Karpas-422 (cell line): Measurements from ENCODE around the gene AK9. TPM values are rescaled to one million over a fixed set of nuclear protein-coding genes. Genes with fewer than 3 reads are reported as not detected.
A peak's percentile ranks its signal among the peaks of the same experiment; 100 is the strongest.

ENCODE experiments used
- DNase-seq: peaks from one replicate; pipeline ENCODE4 v3.0.0-alpha.2; 2015
- H2AFZ ChIP-seq: fragments of 200-600 bp; sonication (generic); 2 replicates; pipeline ENCODE4 v1.6.1; 2014; ENCODE audit warnings: antibody characterized with exemption, low read length, mixed read lengths
- H3K27ac ChIP-seq: fragments of 200-600 bp; sonication (generic); 2 replicates; pipeline ENCODE4 v1.5.1; 2014; ENCODE audit warnings: mild to moderate bottlenecking, low read length, moderate library complexity
- H3K27me3 ChIP-seq: fragments of 200-600 bp; sonication (generic); 2 replicates; pipeline ENCODE4 v1.6.1; 2014; ENCODE audit warnings: low read length, mixed read lengths
- H3K36me3 ChIP-seq: fragments of 200-600 bp; sonication (generic); 2 replicates; pipeline ENCODE4 v1.6.1; 2014; ENCODE audit warnings: low read length, mixed read lengths; ENCODE audit not compliant: insufficient read depth
- H3K4me1 ChIP-seq: fragments of 200-600 bp; sonication (generic); 2 replicates; pipeline ENCODE4 v1.6.1; 2014; ENCODE audit warnings: mild to moderate bottlenecking, low read length, mixed read lengths
- H3K4me2 ChIP-seq: fragments of 200-600 bp; sonication (generic); 2 replicates; pipeline ENCODE4 v1.6.1; 2014; ENCODE audit warnings: low read length, low read depth, mild to moderate bottlenecking; ENCODE audit not compliant: poor library complexity, severe bottlenecking
- H3K4me3 ChIP-seq: fragments of 200-600 bp; sonication (generic); 2 replicates; pipeline ENCODE4 v1.5.1; 2014; ENCODE audit warnings: mild to moderate bottlenecking, antibody characterized with exemption, low read length, mixed read lengths
- H3K79me2 ChIP-seq: fragments of 200-600 bp; sonication (generic); 2 replicates; pipeline ENCODE4 v1.6.1; 2014; ENCODE audit warnings: mild to moderate bottlenecking, low read length, mixed read lengths
- H3K9ac ChIP-seq: fragments of 200-600 bp; sonication (generic); 2 replicates; pipeline ENCODE4 v1.6.0; 2014; ENCODE audit warnings: low read length
- H3K9me2 ChIP-seq: fragments of 200-600 bp; sonication (generic), shearing (Covaris generic); replicated peaks from 2 replicates; pipeline ENCODE4 v1.6.0; 2014; ENCODE audit warnings: mild to moderate bottlenecking, low read length, moderate library complexity; ENCODE audit not compliant: insufficient read depth
- H3K9me3 ChIP-seq: fragments of 300-700, 200-600 bp; sonication (generic); 2 replicates; pipeline ENCODE4 v1.6.1; 2014; ENCODE audit warnings: low read length, mixed read lengths
- H4K20me1 ChIP-seq: fragments of 200-600 bp; sonication (generic); 2 replicates; pipeline ENCODE4 v1.6.1; 2014; ENCODE audit warnings: mild to moderate bottlenecking, antibody characterized with exemption, low read length, low read depth; ENCODE audit not compliant: insufficient read depth
- total RNA-seq: library from RNA; depleted of rRNA; stranded (reverse); fragments of >200 nt; shearing (Covaris generic); gene quantifications from 2 replicates; pipeline ENCODE4 v1.2.3, GENCODE V29; 2014; ENCODE audit warnings: low replicate concordance

AK9 gene
- total RNA-seq, 1 experiment from 2014 or later, result 2.9 TPM

DNA sequence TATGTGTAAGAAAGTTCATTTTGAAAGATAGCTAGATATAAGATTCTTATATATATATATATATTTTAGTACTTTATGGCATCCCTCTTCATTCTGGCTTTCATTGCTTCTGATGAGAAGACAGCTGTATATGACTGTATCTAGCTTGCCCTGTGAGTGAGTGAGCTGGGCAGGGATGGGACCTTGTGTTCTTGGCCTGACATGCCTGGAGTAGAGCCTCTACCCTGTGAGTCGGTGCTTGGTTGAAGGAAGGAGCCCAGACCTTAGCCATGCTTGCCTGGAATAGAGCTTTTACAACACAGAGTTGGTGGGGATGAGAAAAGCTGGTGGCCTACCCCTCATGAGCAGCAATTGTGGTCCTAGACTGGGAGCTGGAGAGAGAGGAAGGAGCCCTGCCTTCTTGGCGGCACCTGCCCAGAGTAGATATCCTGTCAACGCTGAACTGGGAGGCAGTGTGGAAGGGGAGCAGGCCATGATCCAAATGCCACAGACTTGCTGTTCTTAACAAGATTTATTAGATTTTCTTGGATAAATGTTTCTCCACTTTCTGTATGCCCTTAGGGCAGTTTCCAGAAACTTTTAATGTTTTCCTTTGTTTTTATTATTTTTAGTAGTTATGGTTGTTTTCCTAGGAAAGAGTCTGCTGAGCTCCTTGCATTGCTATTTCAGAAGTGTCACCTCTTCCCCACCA is 31.7 kb upstream of the AK9 start:
- Histone ChIP-seq H3K36me3 (no peaks in the 10 kb centered on the region), H3K27me3 (no peaks in the 10 kb centered on the region), H3K4me2 (no peak overlapping the region), H3K4me3 (no peak overlapping the region), H3K9me2 (no peaks in the 10 kb centered on the region), H3K79me2 (no peaks in the 10 kb centered on the region), H3K9me3 (no peaks in the 10 kb centered on the region), H3K4me1 (peaks cover 8% of the 10 kb centered on the region), H4K20me1 (no peaks in the 10 kb centered on the region), H3K27ac (no peak overlapping the region), H2AFZ (no peak overlapping the region), H3K9ac (no peak overlapping the region)
- DNase-seq, result no peak

DNA sequence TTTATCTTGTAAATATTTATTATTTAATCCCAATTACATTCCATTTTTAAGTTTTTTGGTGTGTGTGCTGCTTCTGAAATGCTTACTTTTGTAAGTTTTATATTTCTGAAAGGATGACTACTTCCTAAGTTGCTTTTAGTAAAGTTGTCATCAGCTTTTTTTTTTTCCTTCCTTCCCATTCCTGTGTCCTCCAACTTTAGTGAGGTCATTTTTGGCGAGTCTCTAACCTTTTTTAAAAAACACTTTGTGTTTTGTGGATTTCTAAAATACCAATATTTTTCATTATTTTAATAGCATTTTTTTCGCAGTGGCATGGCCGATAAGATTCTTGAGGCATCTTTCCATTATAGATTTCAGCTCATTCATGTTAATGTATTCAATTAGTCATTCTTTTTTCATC is 31.0 kb upstream of the AK9 start:
- Histone ChIP-seq H2AFZ (no peak overlapping the region), H4K20me1 (no peaks in the 10 kb centered on the region), H3K9ac (no peak overlapping the region), H3K4me2 (no peak overlapping the region), H3K27ac (no peak overlapping the region), H3K79me2 (no peaks in the 10 kb centered on the region), H3K9me2 (no peaks in the 10 kb centered on the region), H3K9me3 (no peaks in the 10 kb centered on the region), H3K27me3 (no peaks in the 10 kb centered on the region), H3K4me1 (peaks cover 11% of the 10 kb centered on the region), H3K4me3 (no peak overlapping the region), H3K36me3 (no peaks in the 10 kb centered on the region)
- DNase-seq, result no peak

DNA sequence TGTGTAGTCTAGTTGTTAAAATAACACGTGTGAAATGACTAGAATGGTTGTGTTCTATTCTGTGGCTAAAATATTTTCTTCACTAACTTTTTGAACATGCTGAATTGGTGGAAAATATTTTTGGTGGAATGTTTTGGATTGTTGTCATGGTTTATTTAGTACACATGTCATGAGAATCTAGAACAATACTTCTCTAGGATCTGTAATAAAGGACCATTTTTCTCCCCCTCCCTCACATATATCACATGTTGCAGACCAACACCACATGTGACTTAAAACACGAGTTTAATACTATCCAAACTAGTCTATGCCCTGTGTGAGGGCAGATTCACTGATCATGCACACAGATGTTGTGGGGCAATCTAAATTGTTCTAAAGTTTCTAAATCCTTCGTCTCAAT is 29.3 kb upstream of the AK9 start:
- Histone ChIP-seq H3K9me2 (no peaks in the 10 kb centered on the region), H3K27me3 (no peaks in the 10 kb centered on the region), H3K79me2 (no peaks in the 10 kb centered on the region), H3K9me3 (no peaks in the 10 kb centered on the region), H3K27ac (no peak overlapping the region), H3K9ac (no peak overlapping the region), H2AFZ (no peak overlapping the region), H4K20me1 (no peaks in the 10 kb centered on the region), H3K36me3 (no peaks in the 10 kb centered on the region), H3K4me2 (no peak overlapping the region), H3K4me1 (peaks cover 11% of the 10 kb centered on the region), H3K4me3 (no peak overlapping the region)
- DNase-seq, result no peak

DNA sequence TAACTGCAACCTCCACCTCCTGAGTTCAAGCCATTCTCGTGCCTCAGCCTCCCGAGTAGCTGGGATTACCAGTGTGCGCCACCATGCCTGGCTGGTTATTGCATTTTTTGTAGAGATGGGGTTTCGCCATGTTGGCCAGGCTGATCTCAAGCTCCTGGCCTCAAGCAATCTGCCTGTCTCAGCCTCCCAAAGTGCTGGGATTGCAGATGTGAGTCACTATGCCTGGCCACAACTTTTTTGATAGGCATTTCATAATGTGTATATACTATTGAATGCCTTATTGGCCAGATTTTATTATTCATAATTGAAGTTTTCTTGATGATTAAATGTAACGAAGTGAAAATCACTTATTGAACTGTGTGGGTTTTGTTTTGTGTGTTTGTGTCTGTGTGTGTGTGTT is 28.0 kb upstream of the AK9 start:
- Histone ChIP-seq H3K9me3 (no peaks in the 10 kb centered on the region), H3K4me3 (no peak overlapping the region), H3K36me3 (no peaks in the 10 kb centered on the region), H3K27me3 (no peaks in the 10 kb centered on the region), H3K9ac (no peak overlapping the region), H3K27ac (no peak overlapping the region), H2AFZ (no peak overlapping the region), H3K9me2 (no peaks in the 10 kb centered on the region), H3K4me1 (peaks cover 11% of the 10 kb centered on the region), H4K20me1 (no peaks in the 10 kb centered on the region), H3K79me2 (no peaks in the 10 kb centered on the region), H3K4me2 (no peak overlapping the region)
- DNase-seq, result no peak

DNA sequence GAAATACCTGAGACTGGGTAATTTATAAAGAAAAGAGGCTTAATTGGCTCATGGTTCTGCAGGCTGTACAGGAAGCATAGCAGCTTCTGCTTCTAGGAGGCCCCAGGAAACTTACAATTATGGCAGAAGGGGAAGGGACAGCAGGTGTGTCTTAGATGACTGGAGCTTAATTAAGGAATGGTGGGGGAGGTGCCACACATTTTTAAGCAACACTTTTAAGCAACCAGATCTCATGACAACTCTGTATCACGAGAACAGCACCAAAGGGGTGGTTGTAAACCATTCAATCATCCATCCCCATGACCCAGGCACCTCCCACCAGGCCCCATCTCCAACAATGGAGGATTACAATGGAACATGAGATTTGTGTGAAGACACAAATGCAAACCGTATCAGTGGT is 27.0 kb upstream of the AK9 start:
- H3K27me3 ChIP-seq, result no peaks in the 10 kb centered on the region
- H4K20me1 ChIP-seq, result no peaks in the 10 kb centered on the region
- H2AFZ ChIP-seq, result no peak overlapping the region
- H3K9me3 ChIP-seq, result no peaks in the 10 kb centered on the region
- peak overlapping the region; percentile 17 for H3K4me2 ChIP-seq
- no peaks in the 10 kb centered on the region for H3K9me2 ChIP-seq
- H3K9ac ChIP-seq, result no peak overlapping the region
- no peak overlapping the region for H3K27ac ChIP-seq
- H3K4me1 ChIP-seq, result peaks cover 11% of the 10 kb centered on the region
- H3K79me2 ChIP-seq, result no peaks in the 10 kb centered on the region
- H3K4me3 ChIP-seq, result no peak overlapping the region
- no peaks in the 10 kb centered on the region for H3K36me3 ChIP-seq
- no peak for DNase-seq

DNA sequence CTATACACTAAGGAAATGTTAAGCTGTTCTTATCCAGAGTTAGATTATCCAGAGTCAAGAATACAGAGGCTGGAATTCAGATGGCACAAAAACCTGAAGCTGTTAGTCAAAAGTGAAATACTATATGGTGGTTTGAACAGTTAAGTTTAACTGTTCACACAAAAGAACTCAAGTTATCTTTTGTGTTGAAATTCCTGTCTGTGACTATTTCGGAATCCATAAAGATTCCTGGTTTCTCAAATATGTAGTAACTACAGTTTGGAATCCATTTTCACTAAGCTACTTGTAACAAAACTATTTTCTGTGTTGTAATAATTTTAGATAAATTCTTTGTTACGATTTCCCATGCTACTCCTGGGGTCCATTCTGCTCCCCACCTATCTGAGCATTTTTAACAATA is 24.6 kb upstream of the AK9 start:
- Histone ChIP-seq H3K9me3 (no peaks in the 10 kb centered on the region), H3K27me3 (no peaks in the 10 kb centered on the region), H3K4me3 (no peak overlapping the region), H3K9me2 (no peaks in the 10 kb centered on the region), H3K9ac (no peak overlapping the region), H2AFZ (no peak overlapping the region), H3K36me3 (no peaks in the 10 kb centered on the region), H3K27ac (no peak overlapping the region), H3K79me2 (no peaks in the 10 kb centered on the region; the same call in 1 of the 2 replicates), H3K4me1 (peaks cover 11% of the 10 kb centered on the region), H4K20me1 (no peaks in the 10 kb centered on the region; the same call in 1 of the 2 replicates), H3K4me2 (no peak overlapping the region)
- no peak for DNase-seq

DNA sequence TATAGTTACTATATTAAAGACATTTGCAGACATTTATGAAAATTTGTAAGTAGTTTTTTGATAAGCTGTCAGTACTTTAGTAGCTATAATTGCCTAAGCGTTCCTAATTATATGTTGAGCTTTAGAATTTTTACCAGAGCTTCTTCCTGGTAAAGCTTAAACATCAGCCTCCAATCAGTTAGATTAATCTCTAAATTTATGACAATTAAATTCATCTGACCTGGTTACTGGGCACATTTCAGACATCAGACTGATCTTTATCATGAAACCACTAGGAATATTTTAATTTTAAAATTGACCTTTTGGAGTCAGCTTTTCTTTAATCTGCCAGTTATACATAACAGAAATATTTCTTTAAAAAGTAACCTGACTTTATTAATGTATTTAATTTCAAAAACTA is 23.6 kb upstream of the AK9 start:
- Histone ChIP-seq H3K36me3 (no peaks in the 10 kb centered on the region), H3K4me1 (peaks cover 11% of the 10 kb centered on the region), H3K9ac (no peak overlapping the region), H3K79me2 (no peaks in the 10 kb centered on the region; the same call in 1 of the 2 replicates), H3K9me3 (no peaks in the 10 kb centered on the region), H3K27ac (no peak overlapping the region), H3K4me3 (no peak overlapping the region), H3K9me2 (no peaks in the 10 kb centered on the region), H4K20me1 (no peaks in the 10 kb centered on the region; the same call in 1 of the 2 replicates), H3K27me3 (no peaks in the 10 kb centered on the region; the same call in 1 of the 2 replicates), H3K4me2 (no peak overlapping the region), H2AFZ (no peak overlapping the region)
- DNase-seq, result no peak

DNA sequence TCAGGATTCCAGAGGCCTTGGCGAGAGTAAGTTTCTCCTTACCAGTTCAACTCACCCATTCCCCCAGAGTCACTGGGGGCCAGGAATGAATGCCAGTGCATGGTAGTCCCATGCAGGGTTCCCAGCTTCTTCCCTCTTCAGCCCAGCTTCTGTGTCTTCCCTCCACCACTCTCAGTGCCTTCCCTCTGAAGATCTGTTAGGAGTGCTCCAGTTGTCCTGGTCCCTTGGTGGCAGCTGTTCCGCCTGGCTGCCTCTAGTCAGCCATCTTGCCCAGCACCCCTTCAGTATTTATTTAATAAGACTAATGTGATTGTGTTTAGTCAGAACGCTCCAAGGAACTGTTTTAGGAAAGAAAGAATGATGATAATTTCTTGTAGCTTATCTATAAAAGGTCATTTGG is 23.2 kb upstream of the AK9 start:
- H3K79me2 ChIP-seq, result no peaks in the 10 kb centered on the region; the same call in 1 of the 2 replicates

More for the DNA sequence above, 23.2 kb upstream of the AK9 start:
- Histone ChIP-seq H3K27ac (no peak overlapping the region), H3K9ac (no peak overlapping the region), H3K4me3 (no peak overlapping the region), H3K27me3 (no peaks in the 10 kb centered on the region; the same call in 1 of the 2 replicates), H3K4me2 (no peak overlapping the region), H3K36me3 (no peaks in the 10 kb centered on the region), H2AFZ (no peak overlapping the region), H3K9me2 (no peaks in the 10 kb centered on the region), H3K9me3 (no peaks in the 10 kb centered on the region), H4K20me1 (no peaks in the 10 kb centered on the region; the same call in 1 of the 2 replicates), H3K4me1 (peaks cover 11% of the 10 kb centered on the region)
- DNase-seq, result no peak
